Measurements from ENCODE around the gene METTL16.

- TF ChIP-seq CTCF (IDR thresholded peaks at IDR 0.05), result no peak
- no peak for TF ChIP-seq POLR2A (IDR thresholded peaks at IDR 0.05)
Observed at GRCh38 chr17:2427215-2427614, 84.5 kb downstream of the METTL16 start.

Data from uterus (tissue), 2 donors.